Measurements from ENCODE around the gene SH2D1B. TPM values are rescaled to one million over a fixed set of nuclear protein-coding genes. Genes with fewer than 3 reads are reported as not detected.
"Not testable (repeated sequence)": the region's sequence is repeated elsewhere in the genome, so short reads cannot be mapped to it uniquely, and the experiment has no call there.

The SH2D1B gene
- total and polyA plus RNA-seq, 2 experiments from 2014 or later, result not detected

DNA sequence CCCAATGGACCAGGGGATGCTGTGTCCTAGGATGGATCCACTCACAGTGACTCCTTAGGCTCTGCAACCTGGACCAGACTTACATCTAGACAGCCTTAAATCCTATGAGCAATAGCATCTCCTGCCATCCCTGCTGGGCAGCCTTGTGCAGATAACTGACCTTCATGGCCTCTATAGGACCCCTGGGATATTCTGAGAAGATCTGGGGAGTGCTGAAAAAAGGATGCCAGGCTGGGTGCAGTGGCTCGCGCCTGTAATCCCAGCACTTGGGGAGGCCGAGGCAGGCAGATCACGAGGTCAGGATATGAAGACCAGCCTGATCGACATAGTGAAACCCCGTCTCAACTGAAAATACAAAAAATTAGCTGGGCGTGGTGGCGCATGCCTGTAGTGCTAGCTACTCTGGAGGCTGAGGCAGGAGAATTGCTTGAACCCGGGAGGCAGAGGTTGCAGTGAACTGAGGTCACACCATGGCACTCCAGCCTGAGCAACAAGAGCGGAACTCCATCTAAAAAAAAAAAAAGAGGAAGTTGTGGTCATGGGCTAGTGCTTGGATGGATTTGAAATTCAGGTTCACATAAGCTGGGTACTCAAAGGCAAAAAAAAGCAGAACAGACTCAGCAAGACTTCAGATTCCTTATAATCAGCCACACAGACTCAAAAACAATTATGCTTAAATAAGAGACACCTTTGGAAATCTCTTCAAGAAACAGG is 10.9 kb upstream of the SH2D1B start:
- 87% methylated on average over 10 of the region's 10 CpGs for WGBS (ENCODE audit: low lambda C conversion rate, missing lambda C conversion rate)

DNA sequence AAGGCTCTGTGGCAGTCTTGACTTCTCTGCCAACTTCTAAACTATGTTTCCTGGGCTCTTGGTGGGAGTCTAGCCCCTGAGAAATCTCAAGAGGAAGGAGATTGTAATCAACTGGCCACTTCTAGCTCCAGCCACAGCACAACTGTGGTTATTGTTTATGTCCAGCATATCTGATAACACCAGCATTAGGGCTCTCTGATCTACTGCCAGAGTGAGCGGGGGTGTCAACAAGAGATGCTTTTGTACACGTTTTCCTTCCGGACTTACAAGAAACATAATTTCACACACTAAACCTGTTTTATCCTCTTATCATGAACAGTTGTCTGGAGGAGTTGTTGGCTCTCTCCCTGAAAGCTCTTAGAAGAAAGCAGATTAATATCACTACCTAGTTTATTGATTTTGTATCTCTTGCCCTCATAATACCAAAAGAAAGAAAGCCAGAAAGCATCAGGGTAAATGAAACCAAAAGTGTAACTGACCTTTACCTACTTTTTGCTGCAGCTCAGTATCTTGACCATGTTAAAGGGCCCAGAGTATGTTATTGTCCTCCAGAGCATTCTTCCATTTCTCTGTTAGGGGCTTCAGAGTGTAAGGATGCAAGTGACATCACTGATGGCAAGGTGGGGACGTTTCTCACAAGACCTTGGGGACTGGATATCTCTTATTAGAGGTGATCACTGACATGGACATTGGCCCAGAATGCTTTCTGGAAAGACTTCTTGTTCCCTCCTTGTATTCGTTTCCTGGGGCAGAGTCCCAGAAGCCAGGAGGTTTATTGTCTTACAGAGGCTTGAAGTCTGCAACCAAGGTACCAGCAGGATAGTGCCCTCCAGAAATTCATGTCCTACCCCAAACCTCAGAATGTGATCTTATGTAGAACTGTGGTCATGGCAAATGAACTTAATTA is 9.6 kb upstream of the SH2D1B start:
- whole genome bisulfite sequencing (ENCODE audit: low lambda C conversion rate, missing lambda C conversion rate), result 52% methylated on average over 5 of the region's 5 CpGs
- Histone ChIP-seq H3K79me2 (no peaks in the 10 kb centered on the region), H3K9me2 (replicated peaks; ENCODE audit: insufficient read depth) (no peaks in the 10 kb centered on the region), H3K4me1 (ENCODE audit: insufficient read depth) (peaks cover 4% of the 10 kb centered on the region), H3K4me3 (no peak overlapping the region), H3K27me3 (no peaks in the 10 kb centered on the region), H3K36me3 (replicated peaks; ENCODE audit: insufficient read depth, low read depth) (no peaks in the 10 kb centered on the region), H3K27ac (no peak overlapping the region), H3K4me2 (no peak overlapping the region), H4K20me1 (ENCODE audit: insufficient read depth, poor library complexity, severe bottlenecking) (no peaks in the 10 kb centered on the region), H3K9me3 (ENCODE audit: low read depth) (no peaks in the 10 kb centered on the region), H2AFZ (no peak overlapping the region)
- TF ChIP-seq, protein P1, sequence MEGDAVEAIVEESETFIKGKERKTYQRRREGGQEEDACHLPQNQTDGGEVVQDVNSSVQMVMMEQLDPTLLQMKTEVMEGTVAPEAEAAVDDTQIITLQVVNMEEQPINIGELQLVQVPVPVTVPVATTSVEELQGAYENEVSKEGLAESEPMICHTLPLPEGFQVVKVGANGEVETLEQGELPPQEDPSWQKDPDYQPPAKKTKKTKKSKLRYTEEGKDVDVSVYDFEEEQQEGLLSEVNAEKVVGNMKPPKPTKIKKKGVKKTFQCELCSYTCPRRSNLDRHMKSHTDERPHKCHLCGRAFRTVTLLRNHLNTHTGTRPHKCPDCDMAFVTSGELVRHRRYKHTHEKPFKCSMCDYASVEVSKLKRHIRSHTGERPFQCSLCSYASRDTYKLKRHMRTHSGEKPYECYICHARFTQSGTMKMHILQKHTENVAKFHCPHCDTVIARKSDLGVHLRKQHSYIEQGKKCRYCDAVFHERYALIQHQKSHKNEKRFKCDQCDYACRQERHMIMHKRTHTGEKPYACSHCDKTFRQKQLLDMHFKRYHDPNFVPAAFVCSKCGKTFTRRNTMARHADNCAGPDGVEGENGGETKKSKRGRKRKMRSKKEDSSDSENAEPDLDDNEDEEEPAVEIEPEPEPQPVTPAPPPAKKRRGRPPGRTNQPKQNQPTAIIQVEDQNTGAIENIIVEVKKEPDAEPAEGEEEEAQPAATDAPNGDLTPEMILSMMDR (IDR thresholded peaks at IDR 0.05; ENCODE audit: poor library complexity), result no peak
- TF ChIP-seq EZH2phosphoT487 (IDR thresholded peaks at IDR 0.05; ENCODE audit: low read depth, severe bottlenecking, unreplicated experiment) (no peak), EZH2 (IDR thresholded peaks at IDR 0.05; ENCODE audit: borderline replicate concordance) (no peak)
- no peak for DNase-seq (ENCODE audit: low spot score)

More for the DNA sequence above, 10.9 kb upstream of the SH2D1B start:
- DNase-seq (ENCODE audit: low spot score), result no peak
- no peak overlapping the region for H2AFZ ChIP-seq
- H3K36me3 ChIP-seq (replicated peaks; ENCODE audit: insufficient read depth, low read depth), result no peaks in the 10 kb centered on the region
- no peaks in the 10 kb centered on the region for H3K9me3 ChIP-seq (ENCODE audit: low read depth)
- no peaks in the 10 kb centered on the region for H3K79me2 ChIP-seq
- no peaks in the 10 kb centered on the region for H3K9me2 ChIP-seq (replicated peaks; ENCODE audit: insufficient read depth)
- H3K27me3 ChIP-seq, result no peaks in the 10 kb centered on the region
- TF ChIP-seq, protein P1 (IDR thresholded peaks at IDR 0.05; ENCODE audit: poor library complexity), result no peak
- TF ChIP-seq EZH2 (IDR thresholded peaks at IDR 0.05; ENCODE audit: borderline replicate concordance) (no peak), EZH2phosphoT487 (IDR thresholded peaks at IDR 0.05; ENCODE audit: low read depth, severe bottlenecking, unreplicated experiment) (no peak)
- peaks cover 4% of the 10 kb centered on the region for H3K4me1 ChIP-seq (ENCODE audit: insufficient read depth)
- no peak overlapping the region for H3K4me2 ChIP-seq
- no peak overlapping the region for H3K27ac ChIP-seq
- H3K4me3 ChIP-seq, result no peak overlapping the region
- H4K20me1 ChIP-seq (ENCODE audit: insufficient read depth, poor library complexity, severe bottlenecking), result no peaks in the 10 kb centered on the region

DNA sequence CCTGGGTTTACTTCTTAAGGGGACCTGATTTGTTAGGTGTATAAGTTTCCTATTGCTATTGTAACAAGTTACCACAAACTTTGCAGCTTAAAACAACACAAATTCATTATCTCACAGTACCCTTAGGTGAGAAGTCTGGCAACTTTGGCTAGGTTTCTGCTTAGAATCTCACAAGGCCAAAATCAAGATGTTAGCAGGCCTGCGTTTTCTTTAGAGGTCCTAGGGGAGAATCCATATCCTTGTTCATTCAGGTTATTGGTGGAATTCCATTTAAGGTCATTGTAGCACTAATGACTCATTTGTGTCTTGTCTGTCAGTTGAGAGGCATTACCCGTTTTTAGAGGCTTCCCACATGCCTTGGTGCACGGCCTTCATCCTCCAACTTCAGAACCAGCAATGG is 8.2 kb upstream of the SH2D1B start:
- 91% methylated on average over 3 of the region's 3 CpGs for WGBS (ENCODE audit: low lambda C conversion rate, missing lambda C conversion rate)
- TF ChIP-seq EZH2phosphoT487 (IDR thresholded peaks at IDR 0.05; ENCODE audit: low read depth, severe bottlenecking, unreplicated experiment) (no peak), EZH2 (IDR thresholded peaks at IDR 0.05; ENCODE audit: borderline replicate concordance) (no peak)
- TF ChIP-seq, protein P1 (IDR thresholded peaks at IDR 0.05; ENCODE audit: poor library complexity), result no peak
- H3K4me2 ChIP-seq, result no peak overlapping the region

DNA sequence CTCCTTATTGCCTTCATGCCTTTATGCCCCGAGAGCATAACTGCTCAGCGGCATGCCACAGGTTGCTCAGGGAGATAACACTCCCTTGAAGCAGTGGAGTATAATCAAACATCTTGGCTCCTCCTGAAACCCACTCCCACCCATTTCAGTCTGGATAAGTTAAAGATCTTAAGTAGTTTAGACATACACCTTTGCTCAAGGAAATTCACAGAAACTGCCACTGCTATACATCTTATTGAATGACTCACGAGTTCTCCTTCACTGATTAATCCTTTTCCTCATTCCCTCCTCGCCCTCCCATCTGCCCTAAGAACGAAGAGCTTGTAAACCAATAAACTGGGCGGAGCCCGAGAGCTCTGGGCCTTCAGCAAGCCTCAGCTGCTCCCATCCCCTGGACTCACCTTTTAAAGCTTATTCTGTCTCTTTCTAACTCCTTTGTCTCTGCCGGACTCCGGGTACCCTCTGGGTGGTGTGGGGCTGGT is 7.6 kb upstream of the SH2D1B start:
- H3K36me3 ChIP-seq (replicated peaks; ENCODE audit: insufficient read depth, low read depth); H3K27me3 ChIP-seq; H3K9me2 ChIP-seq (replicated peaks; ENCODE audit: insufficient read depth); H3K79me2 ChIP-seq; H3K9me3 ChIP-seq (ENCODE audit: low read depth); H2AFZ ChIP-seq; H3K4me3 ChIP-seq; H3K4me1 ChIP-seq (ENCODE audit: insufficient read depth); H4K20me1 ChIP-seq (ENCODE audit: insufficient read depth, poor library complexity, severe bottlenecking): not testable (repeated sequence)
- 50% methylated on average over 9 of the region's 9 CpGs for WGBS (ENCODE audit: low lambda C conversion rate, missing lambda C conversion rate)
- peak overlapping the region; percentile 17 for H3K4me2 ChIP-seq
- peak; percentile 74 for DNase-seq (ENCODE audit: low spot score)
- H3K27ac ChIP-seq, result peak overlapping the region; percentile 72

More for the DNA sequence above, 8.2 kb upstream of the SH2D1B start:
- DNase-seq (ENCODE audit: low spot score), result no peak
- no peaks in the 10 kb centered on the region for H3K9me2 ChIP-seq (replicated peaks; ENCODE audit: insufficient read depth)
- no peaks in the 10 kb centered on the region for H3K27me3 ChIP-seq
- H2AFZ ChIP-seq, result no peak overlapping the region
- peaks cover 4% of the 10 kb centered on the region for H3K4me1 ChIP-seq (ENCODE audit: insufficient read depth)
- H3K36me3 ChIP-seq (replicated peaks; ENCODE audit: insufficient read depth, low read depth), result no peaks in the 10 kb centered on the region
- H4K20me1 ChIP-seq (ENCODE audit: insufficient read depth, poor library complexity, severe bottlenecking), result no peaks in the 10 kb centered on the region
- no peak overlapping the region for H3K4me3 ChIP-seq
- no peaks in the 10 kb centered on the region for H3K79me2 ChIP-seq
- H3K9me3 ChIP-seq (ENCODE audit: low read depth), result no peaks in the 10 kb centered on the region
- H3K27ac ChIP-seq, result peak overlapping the region; percentile 14

DNA sequence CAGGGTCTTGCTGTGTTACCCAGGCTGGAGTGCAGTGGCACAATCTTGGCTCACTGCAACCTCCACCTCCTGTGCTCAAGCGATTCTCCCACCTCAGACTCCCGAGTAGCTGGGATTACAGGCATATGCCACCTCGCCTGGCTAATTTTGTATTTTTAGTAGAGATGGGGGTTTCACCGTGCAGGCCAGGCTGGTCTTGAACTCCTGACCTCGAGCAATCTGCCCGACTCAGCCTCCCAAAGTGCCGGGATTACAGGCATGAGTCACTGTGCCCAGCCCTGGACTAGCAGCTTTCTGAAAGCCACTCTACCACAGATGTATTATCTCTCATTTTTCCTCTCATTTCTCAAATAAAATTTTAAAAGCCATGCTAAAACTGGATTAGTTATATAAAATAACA is 6.6 kb upstream of the SH2D1B start:
- H3K9me2 ChIP-seq (replicated peaks; ENCODE audit: insufficient read depth); H3K4me1 ChIP-seq (ENCODE audit: insufficient read depth); H3K79me2 ChIP-seq; H4K20me1 ChIP-seq (ENCODE audit: insufficient read depth, poor library complexity, severe bottlenecking); H3K4me2 ChIP-seq; H3K27me3 ChIP-seq; H2AFZ ChIP-seq; H3K9me3 ChIP-seq (ENCODE audit: low read depth); H3K4me3 ChIP-seq; H3K27ac ChIP-seq; DNase-seq (ENCODE audit: low spot score); H3K36me3 ChIP-seq (replicated peaks; ENCODE audit: insufficient read depth, low read depth): not testable (repeated sequence)
- 72% methylated on average over 7 of the region's 7 CpGs for WGBS (ENCODE audit: low lambda C conversion rate, missing lambda C conversion rate)

Measured in hepatocyte (in vitro differentiated cells).